ENCODE results near the gene SSBP4. TPM values are rescaled to one million over a fixed set of nuclear protein-coding genes. Genes with fewer than 3 reads are reported as not detected.

SSBP4 gene
- total and polyA plus RNA-seq, 2 of the 4 experiments (the other 2 are of a cell fraction): 14.9 to 39.7 TPM

DNA sequence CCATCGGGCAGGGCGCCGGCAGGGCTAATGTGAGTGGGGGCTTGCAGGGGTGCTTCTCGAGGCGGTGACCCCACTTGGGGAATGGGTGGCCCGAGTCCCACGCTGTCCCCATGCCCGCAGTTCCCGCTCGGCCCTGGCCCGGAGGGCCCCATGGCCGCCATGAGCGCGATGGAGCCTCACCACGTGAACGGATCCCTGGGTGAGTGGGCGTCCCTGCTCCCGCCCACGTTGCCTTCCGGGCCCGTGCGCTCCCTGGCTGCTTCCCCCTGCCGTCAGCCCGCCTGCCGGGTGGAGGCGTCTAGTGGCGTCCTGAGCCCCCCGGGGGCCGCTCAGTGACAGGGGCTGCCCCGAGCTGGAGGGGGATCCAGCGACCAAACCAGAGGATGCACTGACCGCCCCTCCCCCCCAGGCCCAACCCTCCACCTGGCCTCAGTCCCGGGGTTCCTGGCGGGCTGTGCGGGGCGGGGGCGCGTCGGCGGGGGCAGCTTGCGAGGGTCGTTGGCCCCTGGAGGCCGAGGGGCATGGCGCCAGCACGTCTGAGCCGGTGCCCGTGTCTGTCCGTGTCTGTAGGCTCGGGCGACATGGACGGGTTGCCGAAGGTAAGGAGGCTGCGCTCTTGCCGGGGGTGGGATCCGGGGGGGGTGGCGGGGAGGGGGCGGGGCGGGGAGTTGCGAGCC is 14.0 kb downstream of the SSBP4 start (continued):
- TF ChIP-seq MAZ (IDR thresholded peaks at IDR 0.05; ENCODE audit: borderline replicate concordance, low read depth, low read length): no peak

DNA sequence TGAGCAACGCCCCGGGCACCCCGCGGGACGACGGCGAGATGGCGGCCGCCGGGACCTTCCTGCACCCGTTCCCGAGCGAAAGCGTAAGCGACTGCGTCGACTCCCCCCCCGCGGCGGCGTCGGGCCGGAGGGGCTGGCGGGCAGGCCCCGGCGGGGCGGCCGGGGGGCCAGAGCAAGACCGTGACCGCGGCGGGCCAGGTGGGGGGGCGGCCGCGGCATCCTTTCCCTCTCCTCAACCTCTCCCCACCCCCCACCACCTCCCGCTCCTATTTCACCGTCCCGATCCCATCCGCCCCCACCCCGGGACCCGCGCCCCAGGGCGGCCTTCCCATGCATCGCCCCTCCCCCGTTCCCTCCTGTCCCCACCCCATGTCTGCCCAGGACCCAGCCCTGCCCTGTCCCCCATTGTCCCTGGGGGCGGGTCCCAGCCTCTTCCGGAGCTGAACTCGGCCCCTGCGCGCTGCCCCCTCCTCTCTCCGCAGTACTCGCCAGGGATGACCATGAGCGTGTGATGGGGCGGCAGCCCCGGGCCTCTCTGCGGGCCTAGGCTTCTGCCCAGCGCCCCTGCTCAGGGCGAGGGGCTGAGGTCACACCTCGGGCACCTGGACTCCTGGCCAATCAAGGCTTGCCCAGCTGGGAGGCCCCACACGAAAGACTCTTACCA is 14.7 kb downstream of the SSBP4 start:
- H3K4me3 ChIP-seq (ENCODE audit: insufficient read depth, low read depth, low read length): no peak overlapping the region
- H3K36me3 ChIP-seq (ENCODE audit: control insufficient read depth, insufficient read depth, low read length): peaks cover 13% of the 10 kb centered on the region; the same call in 1 of the 2 replicates
- BruUV-seq (replicated peaks): TSS peak; percentile 44
- no peak overlapping the region for H3K4me2 ChIP-seq (ENCODE audit: low read depth, low read length)
- H3K9me3 ChIP-seq (ENCODE audit: control insufficient read depth, insufficient read depth, low read length): no peaks in the 10 kb centered on the region
- TF ChIP-seq MXI1 (IDR thresholded peaks at IDR 0.05; ENCODE audit: borderline replicate concordance, low read depth, low read length): no peak
- TF ChIP-seq CHD1 (IDR thresholded peaks at IDR 0.05; ENCODE audit: low read depth, low read length): no peak
- TF ChIP-seq, protein P1, sequence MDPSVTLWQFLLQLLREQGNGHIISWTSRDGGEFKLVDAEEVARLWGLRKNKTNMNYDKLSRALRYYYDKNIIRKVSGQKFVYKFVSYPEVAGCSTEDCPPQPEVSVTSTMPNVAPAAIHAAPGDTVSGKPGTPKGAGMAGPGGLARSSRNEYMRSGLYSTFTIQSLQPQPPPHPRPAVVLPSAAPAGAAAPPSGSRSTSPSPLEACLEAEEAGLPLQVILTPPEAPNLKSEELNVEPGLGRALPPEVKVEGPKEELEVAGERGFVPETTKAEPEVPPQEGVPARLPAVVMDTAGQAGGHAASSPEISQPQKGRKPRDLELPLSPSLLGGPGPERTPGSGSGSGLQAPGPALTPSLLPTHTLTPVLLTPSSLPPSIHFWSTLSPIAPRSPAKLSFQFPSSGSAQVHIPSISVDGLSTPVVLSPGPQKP (IDR thresholded peaks at IDR 0.05; ENCODE audit: borderline replicate concordance, low read depth, low read length): no peak
- peaks cover 28% of the 10 kb centered on the region for H4K20me1 ChIP-seq (ENCODE audit: insufficient read depth, low read length)
- no peak overlapping the region for H2BK120ac ChIP-seq (ENCODE audit: low read depth, low read length)
- H3K14ac ChIP-seq (replicated peaks; ENCODE audit: low read depth, low read length): no peak overlapping the region
- H3K27me3 ChIP-seq (ENCODE audit: control insufficient read depth, insufficient read depth, low read length): no peaks in the 10 kb centered on the region
- no peak overlapping the region for H3K23ac ChIP-seq (ENCODE audit: low read depth, low read length)
- no peak overlapping the region for H3K9ac ChIP-seq (ENCODE audit: low read depth, low read length)
- H2BK15ac ChIP-seq (ENCODE audit: low read depth, low read length): no peak overlapping the region
- 31% methylated on average over 13 of the region's 60 CpGs; no CpG with 5 or more reads in 1 of the 2 experiments for WGBS, 2 experiments (ENCODE audit: extremely low coverage in 2 of 2, insufficient read length in 1 of 2)
- POLR2A ChIA-PET (ENCODE audit: unreplicated experiment): no interaction called here
- H3K4me1 ChIP-seq (ENCODE audit: control insufficient read depth, insufficient read depth, low read length): peaks cover 20% of the 10 kb centered on the region
- H2BK5ac ChIP-seq (ENCODE audit: low read depth, low read length, poor library complexity, severe bottlenecking): no peak overlapping the region
- no peak overlapping the region for H3K4ac ChIP-seq (ENCODE audit: low read depth, low read length)
- H2AK5ac ChIP-seq (ENCODE audit: low read depth, low read length): peak overlapping the region; percentile 39; the same call in 1 of the 2 replicates
- no peak overlapping the region for H4K91ac ChIP-seq (ENCODE audit: insufficient read depth, low read depth, low read length)
- CTCF ChIA-PET: no interaction called here
- no peak overlapping the region for H3K18ac ChIP-seq (ENCODE audit: low read depth, low read length)
- no peak for ATAC-seq (ENCODE audit: low read depth)
- H3K9me1 ChIP-seq (ENCODE audit: insufficient read depth, low read length): peaks cover 3% of the 10 kb centered on the region; the same call in 1 of the 2 replicates
- no peak overlapping the region for H2BK20ac ChIP-seq (ENCODE audit: low read depth, low read length)
- DNase-seq: no peak
- peak overlapping the region; percentile 51 for H2AFZ ChIP-seq (replicated peaks; ENCODE audit: low read length, poor library complexity)
- in situ Hi-C loops (cut with MboI; ENCODE audit: low sequenced_read_pairs): no loop called here
- H3K27ac ChIP-seq (ENCODE audit: insufficient read depth, low read length): no peak overlapping the region
- peaks cover 7 to 31% of the 10 kb centered on the region in 2 experiments; a peak in 2 of 4 replicates for H3K79me1 ChIP-seq (ENCODE audit: low read depth in 1 of 2, low read length in 2 of 2)
- H4K8ac ChIP-seq (ENCODE audit: low read depth in 2 of 2, low read length in 2 of 2): no peak overlapping the region
- intact Hi-C loops (cut with micrococcal nuclease): no loop called here
- dilution Hi-C loops (cut with HindIII; ENCODE audit: low sequenced_read_pairs, unreplicated experiment): no loop called here
- H2AK9ac ChIP-seq (replicated peaks; ENCODE audit: low read depth, low read length, poor library complexity): no peak overlapping the region
- H3K56ac ChIP-seq (ENCODE audit: extremely low read depth, insufficient read depth, low read length): no peak overlapping the region
- no peak overlapping the region for H4K5ac ChIP-seq (ENCODE audit: low read depth, low read length)
